Measurements from ENCODE around the gene ACTN4.

The ACTN4 gene

GRCh38 chr19:38654628-38655055 lies 7.2 kb downstream of the ACTN4 start:
- Histone ChIP-seq H3K4me1 (ENCODE audit: control insufficient read depth, insufficient read depth, low read length) (peaks cover 96% of the 10 kb centered on the region), H3K4me2 (ENCODE audit: low read length) (peak overlapping the region; percentile 97), H3K9me3 (replicated peaks; ENCODE audit: low read length) (no peaks in the 10 kb centered on the region), H3K36me3 (ENCODE audit: insufficient read depth, low read length) (peaks cover 32% of the 10 kb centered on the region), H3K9ac (ENCODE audit: low read depth, low read length) (peak overlapping the region; percentile 99), H3K4me3 (ENCODE audit: low read length) (no peak overlapping the region), H3K27me3 (ENCODE audit: control insufficient read depth, insufficient read depth, low read length) (no peaks in the 10 kb centered on the region)

- H3K4me2 ChIP-seq (ENCODE audit: low read length) = peak overlapping the region; percentile 97
- peaks cover 98% of the 10 kb centered on the region for H3K4me1 ChIP-seq (ENCODE audit: control insufficient read depth, insufficient read depth, low read length)
- peak overlapping the region; percentile 99 for H3K9ac ChIP-seq (ENCODE audit: low read depth, low read length)
- no peaks in the 10 kb centered on the region for H3K9me3 ChIP-seq (replicated peaks; ENCODE audit: low read length)
- H3K36me3 ChIP-seq (ENCODE audit: insufficient read depth, low read length) = peaks cover 28% of the 10 kb centered on the region
- no peak overlapping the region for H3K4me3 ChIP-seq (ENCODE audit: low read length)
- no peaks in the 10 kb centered on the region for H3K27me3 ChIP-seq (ENCODE audit: control insufficient read depth, insufficient read depth, low read length)
Measured at GRCh38 chr19:38655148-38655824, 7.8 kb downstream of the ACTN4 start.

GRCh38 chr19:38656171-38656981 lies 8.9 kb downstream of the ACTN4 start:
- peak overlapping the region; percentile 58 for H3K9ac ChIP-seq (ENCODE audit: low read depth, low read length)
- H3K4me2 ChIP-seq (ENCODE audit: low read length) = peak overlapping the region; percentile 19
- no peaks in the 10 kb centered on the region for H3K27me3 ChIP-seq (ENCODE audit: control insufficient read depth, insufficient read depth, low read length)
- H3K36me3 ChIP-seq (ENCODE audit: insufficient read depth, low read length) = peaks cover 37% of the 10 kb centered on the region
- H3K9me3 ChIP-seq (replicated peaks; ENCODE audit: low read length) = no peaks in the 10 kb centered on the region
- H3K4me3 ChIP-seq (ENCODE audit: low read length) = no peak overlapping the region
- H3K4me1 ChIP-seq (ENCODE audit: control insufficient read depth, insufficient read depth, low read length) = peaks cover 96% of the 10 kb centered on the region

- H3K9ac ChIP-seq (ENCODE audit: low read depth, low read length) = peak overlapping the region; percentile 83
- H3K4me3 ChIP-seq (ENCODE audit: low read length) = peak overlapping the region; percentile 39
- peaks cover 92% of the 10 kb centered on the region for H3K4me1 ChIP-seq (ENCODE audit: control insufficient read depth, insufficient read depth, low read length)
Measured at GRCh38 chr19:38657633-38658222, 10.3 kb downstream of the ACTN4 start.

GRCh38 chr19:38658462-38659306 lies 11.2 kb downstream of the ACTN4 start:
- Histone ChIP-seq H3K4me2 (ENCODE audit: low read length) (peak overlapping the region; percentile 73), H3K9ac (ENCODE audit: low read depth, low read length) (peak overlapping the region; percentile 83), H3K36me3 (ENCODE audit: insufficient read depth, low read length) (peaks cover 45% of the 10 kb centered on the region), H3K4me1 (ENCODE audit: control insufficient read depth, insufficient read depth, low read length) (peaks cover 91% of the 10 kb centered on the region), H3K4me3 (ENCODE audit: low read length) (peak overlapping the region; percentile 49), H3K27me3 (ENCODE audit: control insufficient read depth, insufficient read depth, low read length) (no peaks in the 10 kb centered on the region), H3K9me3 (replicated peaks; ENCODE audit: low read length) (no peaks in the 10 kb centered on the region)

More at GRCh38 chr19:38657633-38658222, 10.3 kb downstream of the ACTN4 start:
- Histone ChIP-seq H3K27me3 (ENCODE audit: control insufficient read depth, insufficient read depth, low read length) (no peaks in the 10 kb centered on the region), H3K4me2 (ENCODE audit: low read length) (peak overlapping the region; percentile 66), H3K9me3 (replicated peaks; ENCODE audit: low read length) (no peaks in the 10 kb centered on the region), H3K36me3 (ENCODE audit: insufficient read depth, low read length) (peaks cover 38% of the 10 kb centered on the region)

GRCh38 chr19:38660724-38661123 lies 13.3 kb downstream of the ACTN4 start:
- no peaks in the 10 kb centered on the region for H3K9me3 ChIP-seq (replicated peaks; ENCODE audit: low read length)
- no peak overlapping the region for H3K4me3 ChIP-seq (ENCODE audit: low read length)
- H3K36me3 ChIP-seq (ENCODE audit: insufficient read depth, low read length) = peaks cover 38% of the 10 kb centered on the region
- H3K27me3 ChIP-seq (ENCODE audit: control insufficient read depth, insufficient read depth, low read length) = no peaks in the 10 kb centered on the region
- H3K4me2 ChIP-seq (ENCODE audit: low read length) = no peak overlapping the region
- peaks cover 91% of the 10 kb centered on the region for H3K4me1 ChIP-seq (ENCODE audit: control insufficient read depth, insufficient read depth, low read length)
- H3K9ac ChIP-seq (ENCODE audit: low read depth, low read length) = no peak overlapping the region

- H3K4me3 ChIP-seq (ENCODE audit: low read length) = no peak overlapping the region
- no peak overlapping the region for H3K9ac ChIP-seq (ENCODE audit: low read depth, low read length)
- no peaks in the 10 kb centered on the region for H3K9me3 ChIP-seq (replicated peaks; ENCODE audit: low read length)
- H3K27me3 ChIP-seq (ENCODE audit: control insufficient read depth, insufficient read depth, low read length) = no peaks in the 10 kb centered on the region
- no peak overlapping the region for H3K4me2 ChIP-seq (ENCODE audit: low read length)
- H3K36me3 ChIP-seq (ENCODE audit: insufficient read depth, low read length) = peaks cover 35% of the 10 kb centered on the region
- H3K4me1 ChIP-seq (ENCODE audit: control insufficient read depth, insufficient read depth, low read length) = peaks cover 91% of the 10 kb centered on the region
Measured at GRCh38 chr19:38661136-38661535, 13.7 kb downstream of the ACTN4 start.

- H3K4me3 ChIP-seq (ENCODE audit: low read length) = no peak overlapping the region
- no peaks in the 10 kb centered on the region for H3K27me3 ChIP-seq (ENCODE audit: control insufficient read depth, insufficient read depth, low read length)
- peaks cover 91% of the 10 kb centered on the region for H3K4me1 ChIP-seq (ENCODE audit: control insufficient read depth, insufficient read depth, low read length)
- H3K9me3 ChIP-seq (replicated peaks; ENCODE audit: low read length) = no peaks in the 10 kb centered on the region
- peak overlapping the region; percentile 8 for H3K9ac ChIP-seq (ENCODE audit: low read depth, low read length)
- H3K36me3 ChIP-seq (ENCODE audit: insufficient read depth, low read length) = peaks cover 34% of the 10 kb centered on the region
- H3K4me2 ChIP-seq (ENCODE audit: low read length) = no peak overlapping the region
Measured at GRCh38 chr19:38661996-38662395, 14.5 kb downstream of the ACTN4 start.

- Histone ChIP-seq H3K4me1 (ENCODE audit: control insufficient read depth, insufficient read depth, low read length) (peaks cover 91% of the 10 kb centered on the region), H3K4me2 (ENCODE audit: low read length) (no peak overlapping the region), H3K4me3 (ENCODE audit: low read length) (no peak overlapping the region), H3K27me3 (ENCODE audit: control insufficient read depth, insufficient read depth, low read length) (no peaks in the 10 kb centered on the region), H3K36me3 (ENCODE audit: insufficient read depth, low read length) (peaks cover 34% of the 10 kb centered on the region), H3K9me3 (replicated peaks; ENCODE audit: low read length) (no peaks in the 10 kb centered on the region), H3K9ac (ENCODE audit: low read depth, low read length) (no peak overlapping the region)
Measured at GRCh38 chr19:38662537-38663155, 15.2 kb downstream of the ACTN4 start.

GRCh38 chr19:38663156-38663651 lies 15.8 kb downstream of the ACTN4 start:
- H3K9me3 ChIP-seq (replicated peaks; ENCODE audit: low read length) = no peaks in the 10 kb centered on the region
- H3K9ac ChIP-seq (ENCODE audit: low read depth, low read length) = peak overlapping the region; percentile 78
- H3K27me3 ChIP-seq (ENCODE audit: control insufficient read depth, insufficient read depth, low read length) = no peaks in the 10 kb centered on the region
- H3K36me3 ChIP-seq (ENCODE audit: insufficient read depth, low read length) = peaks cover 34% of the 10 kb centered on the region
- no peak overlapping the region for H3K4me3 ChIP-seq (ENCODE audit: low read length)
- H3K4me2 ChIP-seq (ENCODE audit: low read length) = peak overlapping the region; percentile 59
- peaks cover 91% of the 10 kb centered on the region for H3K4me1 ChIP-seq (ENCODE audit: control insufficient read depth, insufficient read depth, low read length)
